SU-DHL-6 (cell line): ENCODE results near the gene TMEM169.

Experiments
- H2AFZ ChIP-seq: fragments of 200-600 bp; sonication (generic); 2 replicates; pipeline ENCODE4 v1.6.1; 2014; ENCODE audit warnings: low read depth, mild to moderate bottlenecking, moderate library complexity, mixed read lengths, antibody characterized with exemption, low read length; ENCODE audit not compliant: severe bottlenecking
- H3F3A ChIP-seq: fragments of 200-600 bp; shearing (Covaris generic); 2 replicates; pipeline ENCODE4 v1.6.0; 2016; ENCODE audit warnings: antibody characterized with exemption, mild to moderate bottlenecking; ENCODE audit not compliant: insufficient read depth
- H3K27ac ChIP-seq: fragments of 200-600 bp; sonication (generic); 2 replicates; pipeline ENCODE4 v1.5.1; 2016; ENCODE audit warnings: low read depth, mild to moderate bottlenecking, low read length, moderate library complexity, mixed read lengths
- H3K27me3 ChIP-seq: fragments of 200-600 bp; sonication (generic), shearing (Covaris generic); 2 replicates; pipeline ENCODE4 v1.6.0; 2014; ENCODE audit warnings: mild to moderate bottlenecking, low read length
- H3K36me3 ChIP-seq: fragments of 200-600 bp; sonication (generic); 2 replicates; pipeline ENCODE4 v1.6.1; 2014; ENCODE audit warnings: mild to moderate bottlenecking, low read length, mixed read lengths
- H3K4me2 ChIP-seq: fragments of 300-600, 200-600 bp; shearing (Covaris generic), sonication (generic); 2 replicates; pipeline ENCODE4 v1.6.0; 2014; ENCODE audit warnings: low read length, low read depth, mild to moderate bottlenecking; ENCODE audit not compliant: poor library complexity, severe bottlenecking
- H3K4me3 ChIP-seq: fragments of 200-600 bp; sonication (generic); 2 replicates; pipeline ENCODE4 v1.5.1; 2014; ENCODE audit warnings: antibody characterized with exemption, low read length, mild to moderate bottlenecking, mixed read lengths; ENCODE audit not compliant: insufficient read depth, poor library complexity, severe bottlenecking
- H3K79me2 ChIP-seq: fragments of 200-600 bp; sonication (generic); 2 replicates; pipeline ENCODE4 v1.6.1; 2014; ENCODE audit warnings: mild to moderate bottlenecking, low read length, moderate library complexity; ENCODE audit not compliant: insufficient read depth
- H3K9ac ChIP-seq: fragments of 200-600 bp; sonication (generic); 2 replicates; pipeline ENCODE4 v1.7.0; 2014; ENCODE audit warnings: mild to moderate bottlenecking, low read length
- H3K9me2 ChIP-seq: fragments of 200-600 bp; sonication (generic); replicated peaks from 2 replicates; pipeline ENCODE4 v1.6.1; 2014; ENCODE audit warnings: low read length; ENCODE audit not compliant: insufficient read depth
- H3K9me3 ChIP-seq: fragments of 200-600 bp; sonication (generic); 2 replicates; pipeline ENCODE4 v1.6.1; 2014; ENCODE audit warnings: low read length, mixed read lengths; ENCODE audit not compliant: insufficient read depth
- H4K20me1 ChIP-seq: fragments of 200-600 bp; sonication (generic); 2 replicates; pipeline ENCODE4 v1.6.1; 2014; ENCODE audit warnings: low read depth, mild to moderate bottlenecking, antibody characterized with exemption, low read length, moderate library complexity, mixed read lengths
- CTCF ChIP-seq: fragments of 200-600 bp; sonication (generic); IDR thresholded peaks from one replicate; pipeline ENCODE4 v1.5.1; 2017; ENCODE audit warnings: antibody characterized with exemption, mild to moderate bottlenecking, low read length, moderate library complexity; ENCODE audit not compliant: insufficient read depth, poor library complexity, severe bottlenecking
- EZH2phosphoT487 ChIP-seq: fragments of 200-600 bp; sonication (generic), shearing (Covaris generic); conservative IDR thresholded peaks from 2 replicates; pipeline ENCODE4 v1.6.1; 2018; ENCODE audit warnings: mild to moderate bottlenecking, antibody characterized with exemption, low read length, moderate library complexity, mixed read lengths

TMEM169 gene

GRCh38 chr2:216043949-216044348 is 37.8 kb upstream of the TMEM169 start:
- TF ChIP-seq EZH2phosphoT487 (no peak), CTCF (no peak)
- Histone ChIP-seq H3K4me2 (no peak overlapping the region), H3K9me3 (no peaks in the 10 kb centered on the region), H3F3A (no peaks in the 10 kb centered on the region), H3K4me3 (no peak overlapping the region), H3K79me2 (no peaks in the 10 kb centered on the region), H3K36me3 (no peaks in the 10 kb centered on the region), H3K27ac (no peak overlapping the region), H2AFZ (no peak overlapping the region), H3K9ac (no peak overlapping the region), H3K9me2 (no peaks in the 10 kb centered on the region), H3K27me3 (no peaks in the 10 kb centered on the region), H4K20me1 (no peaks in the 10 kb centered on the region)

- no peaks in the 10 kb centered on the region for H3K27me3 ChIP-seq
- no peaks in the 10 kb centered on the region for H3K36me3 ChIP-seq
- no peaks in the 10 kb centered on the region for H4K20me1 ChIP-seq
- H3K79me2 ChIP-seq: no peaks in the 10 kb centered on the region
- no peaks in the 10 kb centered on the region for H3K9me3 ChIP-seq
- no peak overlapping the region for H3K27ac ChIP-seq
- no peaks in the 10 kb centered on the region for H3F3A ChIP-seq
- H3K9ac ChIP-seq: no peak overlapping the region
- H3K9me2 ChIP-seq: no peaks in the 10 kb centered on the region
- H3K4me3 ChIP-seq: no peak overlapping the region
- TF ChIP-seq EZH2phosphoT487 (no peak), CTCF (no peak)
- H2AFZ ChIP-seq: no peak overlapping the region
- no peak overlapping the region for H3K4me2 ChIP-seq
Measured at GRCh38 chr2:216044883-216045486, 36.7 kb upstream of the TMEM169 start.

- H3K36me3 ChIP-seq: no peaks in the 10 kb centered on the region
- H3K4me3 ChIP-seq: no peak overlapping the region
- H3K4me2 ChIP-seq: no peak overlapping the region
- H3K9ac ChIP-seq: no peak overlapping the region
- no peaks in the 10 kb centered on the region for H3K9me3 ChIP-seq
- no peaks in the 10 kb centered on the region for H3K9me2 ChIP-seq
- H3K27ac ChIP-seq: no peak overlapping the region
- H3K27me3 ChIP-seq: no peaks in the 10 kb centered on the region
- H3K79me2 ChIP-seq: no peaks in the 10 kb centered on the region
- no peaks in the 10 kb centered on the region for H4K20me1 ChIP-seq
- TF ChIP-seq CTCF (no peak), EZH2phosphoT487 (no peak)
- no peak overlapping the region for H2AFZ ChIP-seq
- no peaks in the 10 kb centered on the region for H3F3A ChIP-seq
Measured at GRCh38 chr2:216047397-216047796, 34.3 kb upstream of the TMEM169 start.
